ENCODE results near the gene RRP1. TPM values are rescaled to one million over a fixed set of nuclear protein-coding genes. Genes with fewer than 3 reads are reported as not detected.

The RRP1 gene
- total RNA-seq, 1 donor from 2014 or later: 34.5 TPM

- Histone ChIP-seq H3K4me3 (ENCODE audit: low read depth, low read length) (no peak overlapping the region), H3K36me3 (ENCODE audit: control insufficient read depth, insufficient read depth, low read length) (peaks cover 11% of the 10 kb centered on the region), H3K27me3 (ENCODE audit: control insufficient read depth, insufficient read depth, low read length) (no peaks in the 10 kb centered on the region)
- DNase-seq (ENCODE audit: low read depth): no peak
- no peak for FAIRE-seq
- TF ChIP-seq CTCF (IDR thresholded peaks at IDR 0.05; ENCODE audit: insufficient read depth, low read length, severe bottlenecking): no peak
Observed at GRCh38 chr21:43771698-43772424, 17.5 kb upstream of the RRP1 start.

- Histone ChIP-seq H3K36me3 (ENCODE audit: control insufficient read depth, insufficient read depth, low read length) (peaks cover 11% of the 10 kb centered on the region), H3K4me3 (ENCODE audit: low read depth, low read length) (no peak overlapping the region), H3K27me3 (ENCODE audit: control insufficient read depth, insufficient read depth, low read length) (no peaks in the 10 kb centered on the region)
- no peak for TF ChIP-seq CTCF (IDR thresholded peaks at IDR 0.05; ENCODE audit: insufficient read depth, low read length, severe bottlenecking)
- DNase-seq (ENCODE audit: low read depth) (no peak), FAIRE-seq (no peak)
Observed at GRCh38 chr21:43772425-43772821, 17.0 kb upstream of the RRP1 start.

GRCh38 chr21:43774163-43774562 is 15.2 kb upstream of the RRP1 start:
- no peak for TF ChIP-seq CTCF (IDR thresholded peaks at IDR 0.05; ENCODE audit: insufficient read depth, low read length, severe bottlenecking)
- Histone ChIP-seq H3K36me3 (ENCODE audit: control insufficient read depth, insufficient read depth, low read length) (peaks cover 11% of the 10 kb centered on the region), H3K4me3 (ENCODE audit: low read depth, low read length) (no peak overlapping the region), H3K27me3 (ENCODE audit: control insufficient read depth, insufficient read depth, low read length) (no peaks in the 10 kb centered on the region)
- FAIRE-seq (no peak), DNase-seq (ENCODE audit: low read depth) (no peak)

- peak overlapping the region; percentile 88 for H3K4me3 ChIP-seq (ENCODE audit: low read depth, low read length)
- no peak for TF ChIP-seq CTCF (IDR thresholded peaks at IDR 0.05; ENCODE audit: insufficient read depth, low read length, severe bottlenecking)
- H3K36me3 ChIP-seq (ENCODE audit: control insufficient read depth, insufficient read depth, low read length): peaks cover 11% of the 10 kb centered on the region
- FAIRE-seq: no peak
- no peaks in the 10 kb centered on the region for H3K27me3 ChIP-seq (ENCODE audit: control insufficient read depth, insufficient read depth, low read length)
- DNase-seq (ENCODE audit: low read depth): no peak
Observed at GRCh38 chr21:43775190-43775589, 14.2 kb upstream of the RRP1 start.

GRCh38 chr21:43775795-43776430 is 13.5 kb upstream of the RRP1 start, which contains the start of gene CSTB:
Gene CSTB, minus strand, starts transcription at chr21:43776308. Its CDS starts 39 bp downstream, at chr21:43776269.
- peak; percentile 16 for TF ChIP-seq CTCF (IDR thresholded peaks at IDR 0.05; ENCODE audit: insufficient read depth, low read length, severe bottlenecking)
- Histone ChIP-seq H3K27me3 (ENCODE audit: control insufficient read depth, insufficient read depth, low read length) (no peaks in the 10 kb centered on the region), H3K36me3 (ENCODE audit: control insufficient read depth, insufficient read depth, low read length) (peaks cover 11% of the 10 kb centered on the region), H3K4me3 (ENCODE audit: low read depth, low read length) (peak within 1 kb of the TSS; percentile 88)
- FAIRE-seq (no peak), DNase-seq (ENCODE audit: low read depth) (no peak)

All from bronchial epithelial cell (primary cell).